Measurements from ENCODE around the gene ADGRG3.

The ADGRG3 gene

GRCh38 chr16:57688487-57688986 lies 20.4 kb downstream of the ADGRG3 start:
- ChIA-PET CTCF (no interaction called here), POLR2A (no interaction called here)
- no peak for DNase-seq (ENCODE audit: extremely low spot score)
- TF ChIP-seq SUZ12 (IDR thresholded peaks at IDR 0.05) (no peak), PKNOX1 (IDR thresholded peaks at IDR 0.05) (no peak), TARDBP (IDR thresholded peaks at IDR 0.05) (no peak), ELF4 (IDR thresholded peaks at IDR 0.05) (no peak), LEF1 (IDR thresholded peaks at IDR 0.05; ENCODE audit: borderline replicate concordance) (no peak), HDGF (IDR thresholded peaks at IDR 0.05; ENCODE audit: borderline replicate concordance) (no peak), NFRKB (IDR thresholded peaks at IDR 0.05) (no peak), BHLHE40 (IDR thresholded peaks at IDR 0.05; ENCODE audit: borderline replicate concordance) (no peak), FOXK2 (IDR thresholded peaks at IDR 0.05) (no peak), L3MBTL2 (conservative IDR thresholded peaks at IDR 0.05) (no peak), ZNF384 (IDR thresholded peaks at IDR 0.05) (no peak), ARNT (IDR thresholded peaks at IDR 0.05) (no peak), SP1 (IDR thresholded peaks at IDR 0.05) (no peak), FOXM1 (IDR thresholded peaks at IDR 0.05; ENCODE audit: borderline replicate concordance) (no peak), CTBP1 (IDR thresholded peaks at IDR 0.05; ENCODE audit: borderline replicate concordance) (no peak), FOXA1 (IDR thresholded peaks at IDR 0.05) (no peak)

GRCh38 chr16:57688987-57689761 lies 21.1 kb downstream of the ADGRG3 start:
- ChIA-PET CTCF (no interaction called here), POLR2A (no interaction called here)
- no peak for DNase-seq (ENCODE audit: extremely low spot score)
- TF ChIP-seq PKNOX1 (IDR thresholded peaks at IDR 0.05) (no peak), FOXM1 (IDR thresholded peaks at IDR 0.05; ENCODE audit: borderline replicate concordance) (no peak), ELF4 (IDR thresholded peaks at IDR 0.05) (no peak), HDGF (IDR thresholded peaks at IDR 0.05; ENCODE audit: borderline replicate concordance) (no peak), BHLHE40 (IDR thresholded peaks at IDR 0.05; ENCODE audit: borderline replicate concordance) (no peak), L3MBTL2 (conservative IDR thresholded peaks at IDR 0.05) (no peak), ARNT (IDR thresholded peaks at IDR 0.05) (no peak), LEF1 (IDR thresholded peaks at IDR 0.05; ENCODE audit: borderline replicate concordance) (no peak), CTBP1 (IDR thresholded peaks at IDR 0.05; ENCODE audit: borderline replicate concordance) (no peak), SP1 (IDR thresholded peaks at IDR 0.05) (no peak)

GRCh38 chr16:57689762-57690558 lies 21.9 kb downstream of the ADGRG3 start:
- CTCF ChIA-PET = no interaction called here
- POLR2A ChIA-PET = interaction anchor here (0.9 kb wide), 1 partner anchor 45 kb away, joined by 5 read pairs; the partner anchor contains the start of gene KATNB1
- no peak for TF ChIP-seq ELF4 (IDR thresholded peaks at IDR 0.05)
- TF ChIP-seq LEF1 (IDR thresholded peaks at IDR 0.05; ENCODE audit: borderline replicate concordance) = no peak
- no peak for TF ChIP-seq HDGF (IDR thresholded peaks at IDR 0.05; ENCODE audit: borderline replicate concordance)
- TF ChIP-seq FOXM1 (IDR thresholded peaks at IDR 0.05; ENCODE audit: borderline replicate concordance) = no peak
- TF ChIP-seq ZNF384 (IDR thresholded peaks at IDR 0.05) = no peak
- no peak for TF ChIP-seq ARNT (IDR thresholded peaks at IDR 0.05)
- no peak for TF ChIP-seq PKNOX1 (IDR thresholded peaks at IDR 0.05)
- no peak for TF ChIP-seq NFRKB (IDR thresholded peaks at IDR 0.05)
- no peak for TF ChIP-seq FOXA1 (IDR thresholded peaks at IDR 0.05)
- TF ChIP-seq FOXK2 (IDR thresholded peaks at IDR 0.05) = no peak
- TF ChIP-seq SP1 (IDR thresholded peaks at IDR 0.05) = no peak
- no peak for TF ChIP-seq L3MBTL2 (conservative IDR thresholded peaks at IDR 0.05)
- no peak for TF ChIP-seq TARDBP (IDR thresholded peaks at IDR 0.05)
- no peak for TF ChIP-seq BHLHE40 (IDR thresholded peaks at IDR 0.05; ENCODE audit: borderline replicate concordance)
- DNase-seq (ENCODE audit: extremely low spot score) = no peak

GRCh38 chr16:57690782-57691471 lies 22.8 kb downstream of the ADGRG3 start:
- ChIA-PET CTCF (interaction anchor here (0.6 kb wide), 1 partner anchor 15 kb away, joined by 3 read pairs; no protein-coding TSS in a partner anchor), POLR2A (interaction anchor here (0.9 kb wide), 1 partner anchor 44 kb away, joined by 5 read pairs; the partner anchor contains the start of gene KATNB1)
- no peak for DNase-seq (ENCODE audit: extremely low spot score)

More at GRCh38 chr16:57690782-57691471, 22.8 kb downstream of the ADGRG3 start:
- no peak for TF ChIP-seq LEF1 (IDR thresholded peaks at IDR 0.05; ENCODE audit: borderline replicate concordance)
- TF ChIP-seq TARDBP (IDR thresholded peaks at IDR 0.05) = no peak
- no peak for TF ChIP-seq ZNF384 (IDR thresholded peaks at IDR 0.05)
- no peak for TF ChIP-seq ARNT (IDR thresholded peaks at IDR 0.05)
- no peak for TF ChIP-seq FOXA1 (IDR thresholded peaks at IDR 0.05)
- TF ChIP-seq CTBP1 (IDR thresholded peaks at IDR 0.05; ENCODE audit: borderline replicate concordance) = no peak
- TF ChIP-seq BHLHE40 (IDR thresholded peaks at IDR 0.05; ENCODE audit: borderline replicate concordance) = no peak
- no peak for TF ChIP-seq NFRKB (IDR thresholded peaks at IDR 0.05)
- no peak for TF ChIP-seq HDGF (IDR thresholded peaks at IDR 0.05; ENCODE audit: borderline replicate concordance)
- TF ChIP-seq FOXM1 (IDR thresholded peaks at IDR 0.05; ENCODE audit: borderline replicate concordance) = no peak
- TF ChIP-seq SP1 (IDR thresholded peaks at IDR 0.05) = no peak
- no peak for TF ChIP-seq SUZ12 (IDR thresholded peaks at IDR 0.05)
- no peak for TF ChIP-seq ELF4 (IDR thresholded peaks at IDR 0.05)
- TF ChIP-seq L3MBTL2 (conservative IDR thresholded peaks at IDR 0.05) = no peak
- no peak for TF ChIP-seq PKNOX1 (IDR thresholded peaks at IDR 0.05)
- TF ChIP-seq FOXK2 (IDR thresholded peaks at IDR 0.05) = no peak
